GM23338 (cell line): ENCODE results near the gene SFXN5. TPM values are rescaled to one million over a fixed set of nuclear protein-coding genes. Genes with fewer than 3 reads are reported as not detected.

Source experiments
- ATAC-seq: fragments of 200-7000 bp; cut with Tn5 transposase; 3 replicates; pipeline ENCODE4 v1.9.1; 2020
- DNase-seq: peaks from one replicate; pipeline ENCODE4 v3.0.0-alpha.2; 2015; ENCODE audit warnings: low spot score
- H2AFZ ChIP-seq: fragments of 200-600 bp; sonication (generic); 2 replicates; pipeline ENCODE4 v1.8.0; 2016; ENCODE audit warnings: antibody characterized with exemption, mild to moderate bottlenecking, moderate library complexity
- H3F3A ChIP-seq: fragments of 200-600 bp; sonication (generic); replicated peaks from 2 replicates; pipeline ENCODE4 v1.8.0; 2017; ENCODE audit warnings: antibody characterized with exemption, mixed run types, low read depth
- H3K27ac ChIP-seq: fragments of 200-600 bp; sonication (generic); 2 replicates; pipeline ENCODE4 v1.6.1; 2016; ENCODE audit warnings: low read depth
- H3K27me3 ChIP-seq: fragments of 200-600 bp; sonication (generic); 2 replicates; pipeline ENCODE4 v1.8.0; 2016; ENCODE audit warnings: mild to moderate bottlenecking, mixed run types, moderate library complexity; ENCODE audit not compliant: insufficient read depth
- H3K36me3 ChIP-seq: fragments of 200-600 bp; sonication (generic); 2 replicates; pipeline ENCODE4 v1.8.0; 2016; ENCODE audit warnings: mild to moderate bottlenecking; ENCODE audit not compliant: insufficient read depth
- H3K4me1 ChIP-seq: fragments of 200-600 bp; sonication (generic); 2 replicates; pipeline ENCODE4 v1.8.0; 2016; ENCODE audit warnings: mild to moderate bottlenecking, moderate library complexity; ENCODE audit not compliant: insufficient read depth
- H3K4me2 ChIP-seq: fragments of 200-600 bp; sonication (generic); 2 replicates; pipeline ENCODE4 v1.7.1; 2017; ENCODE audit warnings: mixed run types
- H3K4me3 ChIP-seq: fragments of 200-600 bp; sonication (generic); 2 replicates; pipeline ENCODE4 v1.6.1; 2016; ENCODE audit warnings: mixed run types
- H3K79me2 ChIP-seq: fragments of 200-600 bp; sonication (generic); replicated peaks from 2 replicates; pipeline ENCODE4 v1.8.0; 2017; ENCODE audit warnings: mild to moderate bottlenecking; ENCODE audit not compliant: insufficient read depth
- H3K9me2 ChIP-seq: fragments of 200-600 bp; sonication (generic); 2 replicates; pipeline ENCODE4 v1.8.0; 2017; ENCODE audit not compliant: insufficient read depth
- H4K20me1 ChIP-seq: fragments of 200-600 bp; sonication (generic); replicated peaks from 2 replicates; pipeline ENCODE4 v1.8.0; 2017; ENCODE audit warnings: mild to moderate bottlenecking; ENCODE audit not compliant: insufficient read depth
- H3K27ac Mint-ChIP-seq: 2 replicates; pipeline ENCODE4 v1.8.0; 2020; ENCODE audit warnings: inconsistent platforms, mild to moderate bottlenecking, moderate library complexity, mixed read lengths
- H3K27me3 Mint-ChIP-seq: 3 replicates; pipeline ENCODE4 v1.8.0; 2022; ENCODE audit warnings: low read depth, mild to moderate bottlenecking, moderate library complexity, mixed read lengths, inconsistent platforms; ENCODE audit not compliant: insufficient read depth, poor library complexity
- H3K36me3 Mint-ChIP-seq: 3 replicates; pipeline ENCODE4 v1.8.0; 2021; ENCODE audit warnings: low read depth, mild to moderate bottlenecking, inconsistent platforms, moderate library complexity, mixed read lengths
- H3K4me1 Mint-ChIP-seq: 3 replicates; pipeline ENCODE4 v1.8.0; 2020; ENCODE audit warnings: mild to moderate bottlenecking, inconsistent platforms, mixed read lengths
- H3K4me3 Mint-ChIP-seq: 3 replicates; pipeline ENCODE4 v1.8.0; 2021; ENCODE audit warnings: moderate library complexity, mild to moderate bottlenecking, inconsistent platforms, mixed read lengths
- H3K9me3 Mint-ChIP-seq: 3 replicates; pipeline ENCODE4 v1.8.0; 2020; ENCODE audit warnings: moderate library complexity, mild to moderate bottlenecking, inconsistent platforms, mixed read lengths
- CREB1 ChIP-seq: fragments of 250-450 bp; sonication (Bioruptor Pico); IDR thresholded peaks from 2 replicates; pipeline ENCODE4 v1.5.0; 2020; ENCODE audit warnings: low read depth, mild to moderate bottlenecking, moderate library complexity
- EZH2 ChIP-seq: fragments of 200-600 bp; sonication (generic); IDR thresholded peaks from one replicate; pipeline ENCODE4 v1.8.0; 2017; ENCODE audit warnings: antibody characterized with exemption, mild to moderate bottlenecking, low read depth; ENCODE audit not compliant: unreplicated experiment
- NANOG ChIP-seq: IDR thresholded peaks from 2 replicates; pipeline ENCODE4 v1.6.1; 2016; ENCODE audit warnings: antibody characterized with exemption, borderline replicate concordance
- POLR2AphosphoS5 ChIP-seq: IDR thresholded peaks from 2 replicates; pipeline ENCODE4 v1.6.1; 2016; ENCODE audit warnings: antibody characterized with exemption, low read depth
- ZNF114 ChIP-seq: fragments of 250-450 bp; sonication (Bioruptor Pico); IDR thresholded peaks from 2 replicates; pipeline ENCODE4 v1.5.0; 2020; ENCODE audit warnings: mild to moderate bottlenecking, moderate library complexity
- ZNF331 ChIP-seq: fragments of 250-450 bp; sonication (Bioruptor Pico); IDR thresholded peaks from 2 replicates; pipeline ENCODE4 v1.5.0; 2020; ENCODE audit warnings: low read depth, mild to moderate bottlenecking, moderate library complexity
- polyA plus RNA-seq: library from polyadenylated mRNA; unstranded; fragments of >200 nt; fragmentation: Nextera tagmentation; extraction: Ambion mirVana; gene quantifications from 2 replicates; pipeline ENCODE4 v1.2.1, GENCODE V29; 2016
- total RNA-seq: library from RNA; depleted of rRNA; stranded (reverse); fragments of >200 nt; shearing (Covaris generic); gene quantifications from 2 replicates; pipeline ENCODE4 v1.2.3, GENCODE V29; 2014
- TF ChIP-seq, protein P1 (sequence below), 2 experiments: fragments of 200-600 bp in 1 of 2; sonication (generic) in 1 of 2; conservative IDR thresholded peaks; 2 replicates each; pipeline versions ENCODE4 v1.5.1 to v1.6.1; 2016 to 2017; ENCODE audit warnings: antibody characterized with exemption in 2 of 2, low read depth in 2 of 2, mild to moderate bottlenecking in 2 of 2, moderate library complexity in 1 of 2
- TF ChIP-seq, protein P2 (sequence below): IDR thresholded peaks from one replicate; pipeline ENCODE4 v1.6.1; 2018; ENCODE audit warnings: antibody characterized with exemption; ENCODE audit not compliant: unreplicated experiment

The SFXN5 gene
- total and polyA plus RNA-seq, 2 experiments from 2014 or later, result 23.6 to 25.8 TPM

DNA sequence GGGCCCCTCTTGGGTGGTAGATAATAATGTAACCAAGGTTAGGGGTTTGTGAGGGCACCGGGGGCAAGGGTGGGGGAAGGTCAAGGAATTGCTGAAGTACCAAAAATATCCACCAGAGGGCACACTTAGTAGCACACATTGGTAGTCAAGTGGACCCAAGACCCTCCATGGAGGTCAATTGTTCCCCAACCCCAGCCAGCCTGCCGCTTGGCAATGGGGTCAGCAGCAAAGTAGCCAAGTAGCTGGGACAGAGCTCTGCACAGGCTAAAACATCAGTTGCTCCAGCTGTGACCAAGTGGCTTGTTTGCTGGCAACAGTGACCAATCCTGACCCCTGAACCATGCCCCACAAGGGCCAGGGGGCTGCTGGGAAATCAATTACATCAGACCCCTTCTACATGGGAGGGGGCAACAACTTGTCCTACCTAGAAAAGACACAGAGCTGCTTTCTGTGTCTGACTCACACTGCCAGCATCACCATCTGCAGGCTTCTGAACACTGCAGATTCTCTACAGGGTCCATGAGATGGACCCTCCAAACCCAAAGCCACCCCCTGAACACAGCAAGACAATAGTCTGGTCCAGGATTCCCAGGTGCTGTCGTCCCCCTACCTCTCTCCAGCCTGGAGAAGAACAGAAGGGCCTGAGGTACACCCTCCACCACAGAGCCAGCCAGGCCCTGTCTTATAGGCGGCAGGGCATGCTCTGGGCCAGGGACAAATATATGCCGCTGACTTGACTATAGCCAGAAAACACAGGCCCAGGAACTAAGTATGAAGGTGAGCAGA is 78.2 kb downstream of the SFXN5 start:
- H3K27me3 Mint-ChIP-seq, result peaks cover 15% of the 10 kb centered on the region
- H3K9me3 Mint-ChIP-seq, result no peaks in the 10 kb centered on the region
- H3K36me3 Mint-ChIP-seq, result peaks cover 4% of the 10 kb centered on the region; the same call in 2 of the 3 replicates
- Histone ChIP-seq H3F3A (no peaks in the 10 kb centered on the region), H3K4me3 (no peak overlapping the region), H3K36me3 (no peaks in the 10 kb centered on the region), H3K4me1 (no peaks in the 10 kb centered on the region), H3K9me2 (no peaks in the 10 kb centered on the region), H3K27me3 (no peaks in the 10 kb centered on the region), H2AFZ (no peak overlapping the region), H3K4me2 (no peak overlapping the region), H3K27ac (no peak overlapping the region), H4K20me1 (no peaks in the 10 kb centered on the region), H3K79me2 (no peaks in the 10 kb centered on the region)
- DNase-seq, result peak; percentile 87
- H3K4me3 Mint-ChIP-seq, result no peak overlapping the region
- H3K27ac Mint-ChIP-seq, result peak overlapping the region; percentile 48; the same call in 1 of the 2 replicates
- TF ChIP-seq ZNF114 (CRISPR knock-in tag) (no peak), NANOG (0 out of 2 replicates have a peak, but pooled peaks have one; percentile 25)
- TF ChIP-seq, protein P1, sequence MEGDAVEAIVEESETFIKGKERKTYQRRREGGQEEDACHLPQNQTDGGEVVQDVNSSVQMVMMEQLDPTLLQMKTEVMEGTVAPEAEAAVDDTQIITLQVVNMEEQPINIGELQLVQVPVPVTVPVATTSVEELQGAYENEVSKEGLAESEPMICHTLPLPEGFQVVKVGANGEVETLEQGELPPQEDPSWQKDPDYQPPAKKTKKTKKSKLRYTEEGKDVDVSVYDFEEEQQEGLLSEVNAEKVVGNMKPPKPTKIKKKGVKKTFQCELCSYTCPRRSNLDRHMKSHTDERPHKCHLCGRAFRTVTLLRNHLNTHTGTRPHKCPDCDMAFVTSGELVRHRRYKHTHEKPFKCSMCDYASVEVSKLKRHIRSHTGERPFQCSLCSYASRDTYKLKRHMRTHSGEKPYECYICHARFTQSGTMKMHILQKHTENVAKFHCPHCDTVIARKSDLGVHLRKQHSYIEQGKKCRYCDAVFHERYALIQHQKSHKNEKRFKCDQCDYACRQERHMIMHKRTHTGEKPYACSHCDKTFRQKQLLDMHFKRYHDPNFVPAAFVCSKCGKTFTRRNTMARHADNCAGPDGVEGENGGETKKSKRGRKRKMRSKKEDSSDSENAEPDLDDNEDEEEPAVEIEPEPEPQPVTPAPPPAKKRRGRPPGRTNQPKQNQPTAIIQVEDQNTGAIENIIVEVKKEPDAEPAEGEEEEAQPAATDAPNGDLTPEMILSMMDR (conservative IDR thresholded peaks at IDR 0.05; ENCODE audit: low read depth in 2 of 2), result peak; percentile 74 to 78
- peak; percentile 65 for ATAC-seq
- peaks cover 33% of the 10 kb centered on the region for H3K4me1 Mint-ChIP-seq

DNA sequence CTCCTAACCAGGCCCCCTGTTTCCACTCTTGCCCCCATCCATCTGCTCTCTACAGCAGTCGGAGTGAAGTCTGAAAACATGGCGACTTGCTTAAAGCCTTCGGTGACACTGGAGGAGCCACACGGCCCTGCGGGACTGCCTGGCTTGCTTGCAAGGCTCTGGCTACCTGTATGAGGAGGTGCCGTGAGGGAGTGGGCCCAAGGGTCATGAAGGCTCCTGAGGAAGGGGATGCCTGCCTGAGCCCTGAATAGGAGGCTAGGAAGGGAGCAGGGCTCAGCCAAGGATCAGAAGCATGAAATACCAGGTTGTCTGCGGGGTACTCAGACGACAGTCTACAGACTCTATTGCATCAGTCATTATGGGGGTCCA is 78.8 kb downstream of the SFXN5 start:
- no peaks in the 10 kb centered on the region for H3K9me2 ChIP-seq
- Mint-ChIP-seq H3K27ac (peak overlapping the region; percentile 48; the same call in 1 of the 2 replicates), H3K9me3 (no peaks in the 10 kb centered on the region), H3K4me3 (no peak overlapping the region), H3K4me1 (peaks cover 33% of the 10 kb centered on the region), H3K27me3 (peaks cover 15% of the 10 kb centered on the region), H3K36me3 (peaks cover 4% of the 10 kb centered on the region; the same call in 2 of the 3 replicates)
- H3K4me2 ChIP-seq, result no peak overlapping the region
- no peaks in the 10 kb centered on the region for H3K79me2 ChIP-seq
- ATAC-seq, result no peak
- no peak overlapping the region for H3K4me3 ChIP-seq
- H3K36me3 ChIP-seq, result no peaks in the 10 kb centered on the region
- DNase-seq, result no peak
- no peaks in the 10 kb centered on the region for H4K20me1 ChIP-seq
- no peaks in the 10 kb centered on the region for H3F3A ChIP-seq
- no peak overlapping the region for H2AFZ ChIP-seq
- no peaks in the 10 kb centered on the region for H3K27me3 ChIP-seq
- no peaks in the 10 kb centered on the region for H3K4me1 ChIP-seq
- TF ChIP-seq POLR2AphosphoS5, result no peak
- no peak for TF ChIP-seq ZNF331
- no peak for TF ChIP-seq EZH2
- TF ChIP-seq, protein P2, sequence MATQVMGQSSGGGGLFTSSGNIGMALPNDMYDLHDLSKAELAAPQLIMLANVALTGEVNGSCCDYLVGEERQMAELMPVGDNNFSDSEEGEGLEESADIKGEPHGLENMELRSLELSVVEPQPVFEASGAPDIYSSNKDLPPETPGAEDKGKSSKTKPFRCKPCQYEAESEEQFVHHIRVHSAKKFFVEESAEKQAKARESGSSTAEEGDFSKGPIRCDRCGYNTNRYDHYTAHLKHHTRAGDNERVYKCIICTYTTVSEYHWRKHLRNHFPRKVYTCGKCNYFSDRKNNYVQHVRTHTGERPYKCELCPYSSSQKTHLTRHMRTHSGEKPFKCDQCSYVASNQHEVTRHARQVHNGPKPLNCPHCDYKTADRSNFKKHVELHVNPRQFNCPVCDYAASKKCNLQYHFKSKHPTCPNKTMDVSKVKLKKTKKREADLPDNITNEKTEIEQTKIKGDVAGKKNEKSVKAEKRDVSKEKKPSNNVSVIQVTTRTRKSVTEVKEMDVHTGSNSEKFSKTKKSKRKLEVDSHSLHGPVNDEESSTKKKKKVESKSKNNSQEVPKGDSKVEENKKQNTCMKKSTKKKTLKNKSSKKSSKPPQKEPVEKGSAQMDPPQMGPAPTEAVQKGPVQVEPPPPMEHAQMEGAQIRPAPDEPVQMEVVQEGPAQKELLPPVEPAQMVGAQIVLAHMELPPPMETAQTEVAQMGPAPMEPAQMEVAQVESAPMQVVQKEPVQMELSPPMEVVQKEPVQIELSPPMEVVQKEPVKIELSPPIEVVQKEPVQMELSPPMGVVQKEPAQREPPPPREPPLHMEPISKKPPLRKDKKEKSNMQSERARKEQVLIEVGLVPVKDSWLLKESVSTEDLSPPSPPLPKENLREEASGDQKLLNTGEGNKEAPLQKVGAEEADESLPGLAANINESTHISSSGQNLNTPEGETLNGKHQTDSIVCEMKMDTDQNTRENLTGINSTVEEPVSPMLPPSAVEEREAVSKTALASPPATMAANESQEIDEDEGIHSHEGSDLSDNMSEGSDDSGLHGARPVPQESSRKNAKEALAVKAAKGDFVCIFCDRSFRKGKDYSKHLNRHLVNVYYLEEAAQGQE, result no peak
- no peak for TF ChIP-seq ZNF114 (CRISPR knock-in tag)
- TF ChIP-seq CREB1 (CRISPR knock-in tag), result no peak
- H3K27ac ChIP-seq, result no peak overlapping the region
